Astrocyte (in vitro differentiated cells and primary cell): Measurements from ENCODE around the gene SULF2.

Experiments
- EZH2 ChIP-seq: IDR thresholded peaks from 2 replicates; pipeline ENCODE4 v1.6.1; 2012; ENCODE audit warnings: mild to moderate bottlenecking, low read length, inconsistent platforms; ENCODE audit not compliant: insufficient read depth
- TF ChIP-seq, protein P1 (sequence below): IDR thresholded peaks from 2 replicates; pipeline ENCODE4 v1.5.1; 2011; ENCODE audit warnings: low read depth, mild to moderate bottlenecking, inconsistent platforms, low read length, moderate library complexity; ENCODE audit not compliant: insufficient read depth

DNA sequence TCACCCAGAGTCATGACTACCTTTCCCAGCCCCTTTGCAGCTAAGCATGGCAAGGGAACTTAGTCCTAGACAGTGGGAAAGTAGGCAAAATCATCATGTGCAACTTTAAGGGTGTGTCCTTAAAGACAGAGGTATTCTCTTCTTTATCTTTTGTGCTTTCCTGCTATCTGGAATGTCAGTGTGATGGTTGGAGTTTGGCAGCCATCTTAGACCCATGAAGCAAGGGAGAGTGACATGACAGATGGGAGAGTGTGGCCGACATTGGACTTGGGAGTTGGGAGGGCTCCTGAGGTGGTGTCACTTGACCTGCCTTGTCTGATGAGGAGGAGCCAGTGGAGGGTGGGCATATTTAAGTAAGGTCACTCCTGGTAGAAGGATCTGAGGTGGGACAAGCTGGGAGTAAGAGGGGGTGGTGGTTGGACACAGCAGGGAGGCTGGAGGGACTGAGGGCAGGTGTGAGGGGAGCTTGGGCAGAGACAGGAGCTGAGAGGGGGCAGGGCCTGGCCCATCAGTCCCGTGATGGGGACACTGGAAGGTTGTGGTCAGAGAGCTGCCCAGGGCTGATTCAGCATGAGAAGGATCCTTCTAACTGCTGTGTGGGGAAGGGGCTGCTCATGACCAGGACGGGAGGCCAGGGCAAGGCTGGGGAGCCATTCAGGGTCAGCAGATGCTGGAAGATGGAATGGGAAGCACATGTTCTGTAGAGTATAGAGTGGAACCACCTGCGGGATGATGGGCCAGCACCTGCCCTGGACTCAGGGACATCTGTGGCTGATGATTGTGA lies 29.5 kb upstream of the SULF2 start:
- no peak for TF ChIP-seq EZH2
- TF ChIP-seq, protein P1, sequence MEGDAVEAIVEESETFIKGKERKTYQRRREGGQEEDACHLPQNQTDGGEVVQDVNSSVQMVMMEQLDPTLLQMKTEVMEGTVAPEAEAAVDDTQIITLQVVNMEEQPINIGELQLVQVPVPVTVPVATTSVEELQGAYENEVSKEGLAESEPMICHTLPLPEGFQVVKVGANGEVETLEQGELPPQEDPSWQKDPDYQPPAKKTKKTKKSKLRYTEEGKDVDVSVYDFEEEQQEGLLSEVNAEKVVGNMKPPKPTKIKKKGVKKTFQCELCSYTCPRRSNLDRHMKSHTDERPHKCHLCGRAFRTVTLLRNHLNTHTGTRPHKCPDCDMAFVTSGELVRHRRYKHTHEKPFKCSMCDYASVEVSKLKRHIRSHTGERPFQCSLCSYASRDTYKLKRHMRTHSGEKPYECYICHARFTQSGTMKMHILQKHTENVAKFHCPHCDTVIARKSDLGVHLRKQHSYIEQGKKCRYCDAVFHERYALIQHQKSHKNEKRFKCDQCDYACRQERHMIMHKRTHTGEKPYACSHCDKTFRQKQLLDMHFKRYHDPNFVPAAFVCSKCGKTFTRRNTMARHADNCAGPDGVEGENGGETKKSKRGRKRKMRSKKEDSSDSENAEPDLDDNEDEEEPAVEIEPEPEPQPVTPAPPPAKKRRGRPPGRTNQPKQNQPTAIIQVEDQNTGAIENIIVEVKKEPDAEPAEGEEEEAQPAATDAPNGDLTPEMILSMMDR: no peak
